Measurements from ENCODE around the gene STAB2. TPM values are rescaled to one million over a fixed set of nuclear protein-coding genes. Genes with fewer than 3 reads are reported as not detected.
A peak's percentile ranks its signal among the peaks of the same experiment; 100 is the strongest.

The STAB2 gene
- total RNA-seq, 1 donor = not detected

GRCh38 chr12:103672401-103673119 is 85.5 kb downstream of the STAB2 start:
- no peaks in the 10 kb centered on the region for H3K79me2 ChIP-seq (ENCODE audit: insufficient read depth, low read length)
- no peak for DNase-seq (ENCODE audit: insufficient read length, low spot score, missing footprints)

GRCh38 chr12:103673487-103673886 is 86.4 kb downstream of the STAB2 start:
- DNase-seq (ENCODE audit: insufficient read length, low spot score, missing footprints) = no peak
- Histone ChIP-seq H2AFZ (ENCODE audit: low read length) (no peak overlapping the region), H3K79me2 (ENCODE audit: insufficient read depth, low read length) (no peaks in the 10 kb centered on the region)

More at GRCh38 chr12:103672401-103673119, 85.5 kb downstream of the STAB2 start:
- H3K4me3 ChIP-seq (ENCODE audit: insufficient read depth, low read length) = no peak overlapping the region
- no peaks in the 10 kb centered on the region for H4K20me1 ChIP-seq (ENCODE audit: insufficient read depth, low read length)
- H3K27ac ChIP-seq (ENCODE audit: low read depth, low read length) = no peak overlapping the region
- peak overlapping the region; percentile 48 for H2AFZ ChIP-seq (ENCODE audit: low read length)
- no peak overlapping the region for H3K4me2 ChIP-seq (ENCODE audit: insufficient read depth, low read length)
- H3K27me3 ChIP-seq (ENCODE audit: insufficient read depth, low read length) = no peaks in the 10 kb centered on the region
- no peak for TF ChIP-seq CTCF (IDR thresholded peaks at IDR 0.05; ENCODE audit: extremely low read depth, low read depth, low read length)
- no peaks in the 10 kb centered on the region for H3K9me3 ChIP-seq (ENCODE audit: low read depth, low read length)
- no peaks in the 10 kb centered on the region for H3K36me3 ChIP-seq (ENCODE audit: insufficient read depth, low read length)
- peaks cover 5% of the 10 kb centered on the region for H3K4me1 ChIP-seq (ENCODE audit: insufficient read depth, low read length)

GRCh38 chr12:103673891-103674375 is 86.9 kb downstream of the STAB2 start:
- Histone ChIP-seq H4K20me1 (ENCODE audit: insufficient read depth, low read length) (no peaks in the 10 kb centered on the region), H3K4me3 (ENCODE audit: insufficient read depth, low read length) (no peak overlapping the region), H3K27me3 (ENCODE audit: insufficient read depth, low read length) (no peaks in the 10 kb centered on the region), H3K36me3 (ENCODE audit: insufficient read depth, low read length) (no peaks in the 10 kb centered on the region), H3K4me1 (ENCODE audit: insufficient read depth, low read length) (peaks cover 5% of the 10 kb centered on the region), H3K9me3 (ENCODE audit: low read depth, low read length) (no peaks in the 10 kb centered on the region), H3K79me2 (ENCODE audit: insufficient read depth, low read length) (no peaks in the 10 kb centered on the region), H3K27ac (ENCODE audit: low read depth, low read length) (no peak overlapping the region), H3K4me2 (ENCODE audit: insufficient read depth, low read length) (no peak overlapping the region), H2AFZ (ENCODE audit: low read length) (no peak overlapping the region)
- DNase-seq (ENCODE audit: insufficient read length, low spot score, missing footprints) = no peak
- no peak for TF ChIP-seq CTCF (IDR thresholded peaks at IDR 0.05; ENCODE audit: extremely low read depth, low read depth, low read length)

More at GRCh38 chr12:103673487-103673886, 86.4 kb downstream of the STAB2 start:
- Histone ChIP-seq H4K20me1 (ENCODE audit: insufficient read depth, low read length) (no peaks in the 10 kb centered on the region), H3K4me1 (ENCODE audit: insufficient read depth, low read length) (peaks cover 5% of the 10 kb centered on the region), H3K36me3 (ENCODE audit: insufficient read depth, low read length) (no peaks in the 10 kb centered on the region), H3K9me3 (ENCODE audit: low read depth, low read length) (no peaks in the 10 kb centered on the region), H3K4me3 (ENCODE audit: insufficient read depth, low read length) (no peak overlapping the region), H3K4me2 (ENCODE audit: insufficient read depth, low read length) (no peak overlapping the region), H3K27ac (ENCODE audit: low read depth, low read length) (no peak overlapping the region), H3K27me3 (ENCODE audit: insufficient read depth, low read length) (no peaks in the 10 kb centered on the region)
- TF ChIP-seq CTCF (IDR thresholded peaks at IDR 0.05; ENCODE audit: extremely low read depth, low read depth, low read length) = no peak

GRCh38 chr12:103676893-103677292 is 89.8 kb downstream of the STAB2 start:
- Histone ChIP-seq H3K79me2 (ENCODE audit: insufficient read depth, low read length) (no peaks in the 10 kb centered on the region), H4K20me1 (ENCODE audit: insufficient read depth, low read length) (no peaks in the 10 kb centered on the region), H3K4me2 (ENCODE audit: insufficient read depth, low read length) (no peak overlapping the region), H3K27ac (ENCODE audit: low read depth, low read length) (no peak overlapping the region), H3K4me3 (ENCODE audit: insufficient read depth, low read length) (no peak overlapping the region), H3K9me3 (ENCODE audit: low read depth, low read length) (no peaks in the 10 kb centered on the region), H2AFZ (ENCODE audit: low read length) (no peak overlapping the region), H3K27me3 (ENCODE audit: insufficient read depth, low read length) (no peaks in the 10 kb centered on the region), H3K4me1 (ENCODE audit: insufficient read depth, low read length) (peaks cover 5% of the 10 kb centered on the region), H3K36me3 (ENCODE audit: insufficient read depth, low read length) (no peaks in the 10 kb centered on the region)
- no peak for DNase-seq (ENCODE audit: insufficient read length, low spot score, missing footprints)
- no peak for TF ChIP-seq CTCF (IDR thresholded peaks at IDR 0.05; ENCODE audit: extremely low read depth, low read depth, low read length)
